ENCODE data around the gene RAMACL. TPM values are rescaled to one million over a fixed set of nuclear protein-coding genes. Genes with fewer than 3 reads are reported as not detected.

RAMACL gene
- total RNA-seq, 2 experiments from 2014 or later = 0.30 to 0.41 TPM

- Histone ChIP-seq H3K79me2 (ENCODE audit: insufficient read depth, low read depth, low read length) (no peaks in the 10 kb centered on the region), H3K4me2 (ENCODE audit: low read length) (no peak overlapping the region), H3K4me3 (ENCODE audit: low read depth, low read length, poor library complexity, severe bottlenecking) (no peak overlapping the region), H3K27ac (ENCODE audit: low read depth, low read length, poor library complexity, severe bottlenecking) (no peak overlapping the region), H3K36me3 (ENCODE audit: insufficient read depth, low read length) (no peaks in the 10 kb centered on the region), H4K20me1 (ENCODE audit: insufficient read depth, low read length) (no peaks in the 10 kb centered on the region), H3K9me3 (ENCODE audit: low read length) (no peaks in the 10 kb centered on the region), H3K9me2 (ENCODE audit: insufficient read depth, low read length) (no peaks in the 10 kb centered on the region), H3K4me1 (ENCODE audit: insufficient read depth, low read length, poor library complexity, severe bottlenecking) (no peaks in the 10 kb centered on the region), H2AFZ (ENCODE audit: low read length) (no peak overlapping the region)
- DNase-seq (ENCODE audit: low spot score) = no peak
- intact Hi-C loops (cut with micrococcal nuclease; ENCODE audit: unreplicated experiment) = no loop called here
- POLR2A ChIA-PET = no interaction called here
- no TSS peak for BruUV-seq (replicated peaks)
- CTCF ChIA-PET (ENCODE audit: unreplicated experiment) = no interaction called here
- TF ChIP-seq EZH2phosphoT487 (IDR thresholded peaks at IDR 0.05; ENCODE audit: borderline replicate concordance, low read depth, low read length) (no peak), CTCF (conservative IDR thresholded peaks at IDR 0.05; ENCODE audit: low read length) (no peak)
Measured at GRCh38 chr6:166559662-166560061, 26.8 kb downstream of the RAMACL start.

- Histone ChIP-seq H3K36me3 (ENCODE audit: insufficient read depth, low read length) (no peaks in the 10 kb centered on the region), H3K9me3 (ENCODE audit: low read length) (no peaks in the 10 kb centered on the region), H3K27ac (ENCODE audit: low read depth, low read length, poor library complexity, severe bottlenecking) (no peak overlapping the region), H3K4me1 (ENCODE audit: insufficient read depth, low read length, poor library complexity, severe bottlenecking) (no peaks in the 10 kb centered on the region), H4K20me1 (ENCODE audit: insufficient read depth, low read length) (no peaks in the 10 kb centered on the region), H3K4me2 (ENCODE audit: low read length) (no peak overlapping the region), H3K4me3 (ENCODE audit: low read depth, low read length, poor library complexity, severe bottlenecking) (no peak overlapping the region), H3K79me2 (ENCODE audit: insufficient read depth, low read depth, low read length) (no peaks in the 10 kb centered on the region), H2AFZ (ENCODE audit: low read length) (no peak overlapping the region), H3K9me2 (ENCODE audit: insufficient read depth, low read length) (no peaks in the 10 kb centered on the region)
- intact Hi-C loops (cut with micrococcal nuclease; ENCODE audit: unreplicated experiment) = no loop called here
- no peak for DNase-seq (ENCODE audit: low spot score)
- TF ChIP-seq EZH2phosphoT487 (IDR thresholded peaks at IDR 0.05; ENCODE audit: borderline replicate concordance, low read depth, low read length) (no peak), CTCF (conservative IDR thresholded peaks at IDR 0.05; ENCODE audit: low read length) (no peak)
- no TSS peak for BruUV-seq (replicated peaks)
- POLR2A ChIA-PET = no interaction called here
- CTCF ChIA-PET (ENCODE audit: unreplicated experiment) = no interaction called here
Measured at GRCh38 chr6:166559211-166559610, 27.3 kb downstream of the RAMACL start.

GRCh38 chr6:166558156-166559005, 28.1 kb downstream of the RAMACL start:
- BruUV-seq (replicated peaks) = no TSS peak
- no peak for DNase-seq (ENCODE audit: low spot score)
- POLR2A ChIA-PET = no interaction called here
- Histone ChIP-seq H3K9me2 (ENCODE audit: insufficient read depth, low read length) (no peaks in the 10 kb centered on the region), H3K9me3 (ENCODE audit: low read length) (no peaks in the 10 kb centered on the region), H3K4me2 (ENCODE audit: low read length) (no peak overlapping the region), H3K36me3 (ENCODE audit: insufficient read depth, low read length) (no peaks in the 10 kb centered on the region), H3K79me2 (ENCODE audit: insufficient read depth, low read depth, low read length) (no peaks in the 10 kb centered on the region), H3K27ac (ENCODE audit: low read depth, low read length, poor library complexity, severe bottlenecking) (no peak overlapping the region), H2AFZ (ENCODE audit: low read length) (no peak overlapping the region), H4K20me1 (ENCODE audit: insufficient read depth, low read length) (no peaks in the 10 kb centered on the region), H3K4me1 (ENCODE audit: insufficient read depth, low read length, poor library complexity, severe bottlenecking) (no peaks in the 10 kb centered on the region), H3K4me3 (ENCODE audit: low read depth, low read length, poor library complexity, severe bottlenecking) (no peak overlapping the region)
- CTCF ChIA-PET (ENCODE audit: unreplicated experiment) = no interaction called here
- intact Hi-C loops (cut with micrococcal nuclease; ENCODE audit: unreplicated experiment) = no loop called here
- TF ChIP-seq EZH2phosphoT487 (IDR thresholded peaks at IDR 0.05; ENCODE audit: borderline replicate concordance, low read depth, low read length) (no peak), CTCF (conservative IDR thresholded peaks at IDR 0.05; ENCODE audit: low read length) (no peak)
